ENCODE data around the gene EIF4G3.

Gene EIF4G3

GRCh38 chr1:20988943-20989342 is 187.8 kb downstream of the EIF4G3 start:
- no peak overlapping the region for H3K4me3 ChIP-seq (ENCODE audit: low read length)
- H3K36me3 ChIP-seq (ENCODE audit: insufficient read depth, low read length): peaks cover 1% of the 10 kb centered on the region
- no peak overlapping the region for H2AFZ ChIP-seq (ENCODE audit: low read depth, low read length)
- H3K4me1 ChIP-seq (ENCODE audit: insufficient read depth, low read length): peaks cover 16% of the 10 kb centered on the region
- no peaks in the 10 kb centered on the region for H3K9me3 ChIP-seq (ENCODE audit: low read length)
- no peaks in the 10 kb centered on the region for H3K27me3 ChIP-seq (ENCODE audit: insufficient read depth, low read length)

GRCh38 chr1:20987831-20988825 is 188.6 kb downstream of the EIF4G3 start:
- Histone ChIP-seq H3K27me3 (ENCODE audit: insufficient read depth, low read length) (no peaks in the 10 kb centered on the region), H3K4me1 (ENCODE audit: insufficient read depth, low read length) (peaks cover 8% of the 10 kb centered on the region), H3K36me3 (ENCODE audit: insufficient read depth, low read length) (peaks cover 1% of the 10 kb centered on the region), H2AFZ (ENCODE audit: low read depth, low read length) (no peak overlapping the region), H3K4me3 (ENCODE audit: low read length) (no peak overlapping the region), H3K9me3 (ENCODE audit: low read length) (no peaks in the 10 kb centered on the region)

DNA sequence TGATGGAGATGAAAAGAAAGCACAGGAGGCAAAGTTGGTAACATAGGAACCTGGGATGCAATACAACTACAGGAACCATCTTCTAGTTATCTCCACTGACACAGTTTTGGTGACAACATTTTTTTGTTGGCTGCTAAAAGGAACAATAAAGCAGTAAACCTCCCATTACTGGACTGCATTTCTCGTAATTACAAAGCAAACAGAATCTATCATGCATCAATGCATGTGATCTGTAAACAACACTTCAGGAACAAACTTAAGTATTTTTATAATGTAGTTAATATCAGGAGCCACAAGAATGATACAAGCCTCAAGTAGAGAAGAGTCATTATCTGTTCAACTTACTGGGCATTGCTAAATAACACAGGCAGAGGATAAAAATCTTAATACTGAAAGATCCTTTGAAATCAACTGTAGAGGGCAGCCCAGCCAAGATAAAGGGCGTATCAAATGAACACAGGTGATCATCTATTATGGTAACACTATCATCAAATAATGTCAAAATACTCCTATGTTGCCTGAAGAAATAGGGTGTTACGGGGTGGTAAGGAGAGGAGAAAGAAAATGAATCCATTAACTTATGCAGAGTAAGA is 193.3 kb downstream of the EIF4G3 start:
- H3K4me1 ChIP-seq (ENCODE audit: insufficient read depth, low read length): no peaks in the 10 kb centered on the region
- H3K4me3 ChIP-seq (ENCODE audit: low read length): no peak overlapping the region
- no peaks in the 10 kb centered on the region for H3K27me3 ChIP-seq (ENCODE audit: insufficient read depth, low read length)
- H3K9me3 ChIP-seq (ENCODE audit: low read length): no peaks in the 10 kb centered on the region
- no peak overlapping the region for H2AFZ ChIP-seq (ENCODE audit: low read depth, low read length)
- peaks cover 9% of the 10 kb centered on the region for H3K36me3 ChIP-seq (ENCODE audit: insufficient read depth, low read length)

GRCh38 chr1:20982316-20982715 is 194.4 kb downstream of the EIF4G3 start:
- Histone ChIP-seq H3K27me3 (ENCODE audit: insufficient read depth, low read length) (no peaks in the 10 kb centered on the region), H3K4me3 (ENCODE audit: low read length) (no peak overlapping the region), H3K36me3 (ENCODE audit: insufficient read depth, low read length) (peaks cover 10% of the 10 kb centered on the region), H2AFZ (ENCODE audit: low read depth, low read length) (no peak overlapping the region), H3K4me1 (ENCODE audit: insufficient read depth, low read length) (no peaks in the 10 kb centered on the region), H3K9me3 (ENCODE audit: low read length) (no peaks in the 10 kb centered on the region)

- H3K27me3 ChIP-seq (ENCODE audit: insufficient read depth, low read length): no peaks in the 10 kb centered on the region
- no peaks in the 10 kb centered on the region for H3K4me1 ChIP-seq (ENCODE audit: insufficient read depth, low read length)
- no peak overlapping the region for H2AFZ ChIP-seq (ENCODE audit: low read depth, low read length)
- H3K36me3 ChIP-seq (ENCODE audit: insufficient read depth, low read length): peaks cover 10% of the 10 kb centered on the region
- no peak overlapping the region for H3K4me3 ChIP-seq (ENCODE audit: low read length)
- no peaks in the 10 kb centered on the region for H3K9me3 ChIP-seq (ENCODE audit: low read length)
Measured at GRCh38 chr1:20981915-20982314, 194.8 kb downstream of the EIF4G3 start.

DNA sequence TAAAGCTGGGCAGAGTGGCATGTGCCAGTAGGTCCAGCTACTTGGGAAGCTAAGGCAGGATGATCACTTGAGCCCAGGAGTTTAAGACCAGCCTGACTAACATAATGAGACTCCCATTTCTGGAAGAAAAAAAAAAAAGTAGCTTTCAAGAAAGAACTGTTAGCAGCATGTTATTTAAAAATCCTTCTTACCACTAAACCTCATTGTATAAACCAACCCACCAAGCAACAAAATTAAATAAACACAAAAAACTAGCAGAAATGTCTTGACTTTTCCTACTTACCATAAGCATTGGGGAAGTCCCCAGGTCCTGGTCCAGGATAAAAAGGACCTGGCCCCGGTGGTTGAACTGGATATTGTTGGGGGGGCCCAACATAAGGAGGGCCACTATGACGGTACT is 196.6 kb downstream of the EIF4G3 start:
- Histone ChIP-seq H3K27me3 (ENCODE audit: insufficient read depth, low read length) (no peaks in the 10 kb centered on the region), H2AFZ (ENCODE audit: low read depth, low read length) (no peak overlapping the region), H3K36me3 (ENCODE audit: insufficient read depth, low read length) (peaks cover 10% of the 10 kb centered on the region), H3K4me3 (ENCODE audit: low read length) (no peak overlapping the region), H3K4me1 (ENCODE audit: insufficient read depth, low read length) (no peaks in the 10 kb centered on the region), H3K9me3 (ENCODE audit: low read length) (no peaks in the 10 kb centered on the region)

- Histone ChIP-seq H3K4me3 (ENCODE audit: low read length) (no peak overlapping the region), H3K36me3 (ENCODE audit: insufficient read depth, low read length) (peaks cover 11% of the 10 kb centered on the region), H3K9me3 (ENCODE audit: low read length) (no peaks in the 10 kb centered on the region), H3K27me3 (ENCODE audit: insufficient read depth, low read length) (no peaks in the 10 kb centered on the region), H3K4me1 (ENCODE audit: insufficient read depth, low read length) (no peaks in the 10 kb centered on the region), H2AFZ (ENCODE audit: low read depth, low read length) (no peak overlapping the region)
Measured at GRCh38 chr1:20978413-20978812, 198.3 kb downstream of the EIF4G3 start.

DNA sequence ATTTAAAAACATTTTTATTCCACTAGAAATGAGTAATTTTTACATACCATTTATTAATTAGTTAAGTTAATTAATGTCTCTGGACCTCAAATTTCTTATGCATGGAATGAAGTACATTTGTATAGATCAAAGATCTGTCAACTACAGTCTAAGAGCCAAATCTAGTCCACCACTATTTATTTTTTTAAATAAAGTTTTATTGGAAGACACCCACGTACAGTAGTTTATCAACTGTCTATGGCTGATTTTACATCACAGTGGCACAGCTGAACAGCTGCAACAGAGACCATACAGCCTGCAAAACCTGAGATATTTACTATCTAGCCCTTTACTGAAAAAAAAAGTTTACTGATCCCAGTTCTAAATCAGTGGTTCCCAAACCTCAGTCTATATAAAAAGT is 201.0 kb downstream of the EIF4G3 start:
- no peaks in the 10 kb centered on the region for H3K9me3 ChIP-seq (ENCODE audit: low read length)
- H3K36me3 ChIP-seq (ENCODE audit: insufficient read depth, low read length): peaks cover 34% of the 10 kb centered on the region
- H3K4me3 ChIP-seq (ENCODE audit: low read length): no peak overlapping the region
- H2AFZ ChIP-seq (ENCODE audit: low read depth, low read length): no peak overlapping the region
- no peaks in the 10 kb centered on the region for H3K27me3 ChIP-seq (ENCODE audit: insufficient read depth, low read length)
- H3K4me1 ChIP-seq (ENCODE audit: insufficient read depth, low read length): no peaks in the 10 kb centered on the region

GRCh38 chr1:20974951-20975350 is 201.7 kb downstream of the EIF4G3 start:
- no peak overlapping the region for H2AFZ ChIP-seq (ENCODE audit: low read depth, low read length)
- no peaks in the 10 kb centered on the region for H3K27me3 ChIP-seq (ENCODE audit: insufficient read depth, low read length)
- H3K4me1 ChIP-seq (ENCODE audit: insufficient read depth, low read length): no peaks in the 10 kb centered on the region
- peaks cover 31% of the 10 kb centered on the region for H3K36me3 ChIP-seq (ENCODE audit: insufficient read depth, low read length)
- no peaks in the 10 kb centered on the region for H3K9me3 ChIP-seq (ENCODE audit: low read length)
- H3K4me3 ChIP-seq (ENCODE audit: low read length): no peak overlapping the region

DNA sequence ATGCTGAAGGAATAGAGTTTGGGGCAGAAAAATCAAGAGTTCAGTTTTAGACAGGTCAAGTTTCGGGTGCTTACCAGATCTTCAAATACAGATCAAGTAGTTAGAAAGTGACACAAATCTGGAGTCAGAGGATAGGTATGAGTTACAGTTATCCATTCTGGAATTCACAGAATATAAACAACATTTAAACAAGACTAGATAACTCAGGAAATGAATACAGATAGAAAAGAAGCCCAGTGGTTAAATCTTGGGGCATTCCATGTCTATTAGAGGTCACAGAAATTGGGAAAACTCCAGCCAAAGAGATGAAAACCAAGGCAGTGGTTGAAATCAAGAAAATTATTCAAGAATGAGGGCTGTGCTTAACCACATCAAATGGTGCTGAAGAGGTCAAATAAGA is 202.6 kb downstream of the EIF4G3 start:
- no peaks in the 10 kb centered on the region for H3K9me3 ChIP-seq (ENCODE audit: low read length)

DNA sequence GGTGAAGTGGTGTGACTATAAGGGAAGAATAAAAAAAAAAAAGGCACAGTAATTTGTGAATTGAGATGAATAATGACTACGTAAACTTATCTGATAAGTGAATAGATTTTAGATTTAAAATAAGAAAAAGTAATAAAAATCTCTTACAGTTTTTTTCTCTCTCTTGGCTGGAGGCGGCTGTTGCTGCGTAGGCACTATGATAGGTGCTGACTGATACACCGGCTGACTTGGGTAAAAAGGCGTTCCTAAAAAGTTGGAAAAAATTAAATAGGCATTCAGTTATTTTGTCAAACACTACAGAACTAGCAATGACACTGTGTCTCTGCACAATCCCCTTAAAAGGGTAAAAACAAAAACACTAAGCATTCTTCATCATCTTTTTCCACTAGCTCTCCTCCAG is 203.8 kb downstream of the EIF4G3 start:
- no peak overlapping the region for H3K4me3 ChIP-seq (ENCODE audit: low read length)
- peaks cover 38% of the 10 kb centered on the region for H3K36me3 ChIP-seq (ENCODE audit: insufficient read depth, low read length)
- H3K4me1 ChIP-seq (ENCODE audit: insufficient read depth, low read length): no peaks in the 10 kb centered on the region
- no peaks in the 10 kb centered on the region for H3K9me3 ChIP-seq (ENCODE audit: low read length)
- no peaks in the 10 kb centered on the region for H3K27me3 ChIP-seq (ENCODE audit: insufficient read depth, low read length)
- H2AFZ ChIP-seq (ENCODE audit: low read depth, low read length): no peak overlapping the region

More for the DNA sequence above, 202.6 kb downstream of the EIF4G3 start:
- Histone ChIP-seq H3K27me3 (ENCODE audit: insufficient read depth, low read length) (no peaks in the 10 kb centered on the region), H3K4me1 (ENCODE audit: insufficient read depth, low read length) (no peaks in the 10 kb centered on the region), H3K36me3 (ENCODE audit: insufficient read depth, low read length) (peaks cover 32% of the 10 kb centered on the region), H2AFZ (ENCODE audit: low read depth, low read length) (no peak overlapping the region), H3K4me3 (ENCODE audit: low read length) (no peak overlapping the region)

DNA sequence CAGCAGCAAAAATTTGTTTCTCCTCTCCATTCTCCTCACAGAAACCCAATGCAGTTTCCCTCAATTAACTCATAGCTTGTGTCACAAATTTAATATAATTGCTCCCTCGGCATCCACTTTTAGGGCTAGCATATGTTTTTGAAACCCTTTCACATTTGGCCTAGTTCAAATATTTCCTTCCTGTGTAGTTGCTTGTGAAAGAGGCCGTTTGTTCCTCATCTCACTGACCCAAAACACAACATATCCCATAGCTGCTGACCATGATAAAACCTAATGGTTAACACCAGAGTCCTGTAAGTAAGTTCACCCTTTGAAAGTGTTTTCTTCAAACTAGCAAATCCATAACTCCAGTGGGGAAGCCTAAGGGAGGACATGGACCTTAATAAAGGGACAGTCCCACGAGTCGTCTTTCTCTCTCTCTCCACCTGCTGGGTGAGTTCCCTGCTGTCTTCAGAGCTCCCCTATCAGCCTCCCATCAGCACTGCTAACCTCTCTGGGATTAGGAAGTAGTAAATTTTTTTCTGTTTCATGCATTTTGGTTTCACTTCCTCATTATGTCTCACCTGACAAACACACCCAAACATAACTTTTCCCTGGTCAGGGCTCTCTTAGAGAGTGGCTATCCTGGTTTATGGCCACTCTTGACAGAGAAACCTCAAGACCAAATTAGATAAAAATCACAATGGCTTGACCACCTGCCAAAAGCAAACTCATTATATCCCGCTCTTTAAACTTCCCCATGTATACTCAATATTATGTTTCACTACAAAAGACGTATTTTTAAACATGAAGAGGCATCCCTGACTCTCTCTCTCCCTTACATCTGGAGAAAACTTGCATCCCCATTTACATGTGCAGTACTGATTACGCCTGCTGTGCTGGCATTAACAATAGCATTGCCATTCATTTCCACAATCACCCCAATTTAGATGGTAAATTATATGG is 211.9 kb downstream of the EIF4G3 start:
- H2AFZ ChIP-seq (ENCODE audit: low read depth, low read length): no peak overlapping the region
- H3K4me3 ChIP-seq (ENCODE audit: low read length): no peak overlapping the region
- H3K4me1 ChIP-seq (ENCODE audit: insufficient read depth, low read length): no peaks in the 10 kb centered on the region
- H3K27me3 ChIP-seq (ENCODE audit: insufficient read depth, low read length): no peaks in the 10 kb centered on the region
- peaks cover 21% of the 10 kb centered on the region for H3K36me3 ChIP-seq (ENCODE audit: insufficient read depth, low read length)
- H3K9me3 ChIP-seq (ENCODE audit: low read length): no peaks in the 10 kb centered on the region

Data from neuron (in vitro differentiated cells).